Ureter (tissue), 1 donor: ENCODE results near the gene MYMK. TPM values are rescaled to one million over a fixed set of nuclear protein-coding genes. Genes with fewer than 3 reads are reported as not detected.
A peak's percentile ranks its signal among the peaks of the same experiment; 100 is the strongest.
"Not testable (repeated sequence)": the region's sequence is repeated elsewhere in the genome, so short reads cannot be mapped to it uniquely, and the experiment has no call there.

Source experiments
- DNase-seq: peaks from one replicate; pipeline ENCODE4 v3.0.0-alpha.2; 2020; ENCODE audit warnings: low spot score
- total RNA-seq: library from RNA; stranded (reverse); gene quantifications from one replicate; pipeline ENCODE4 v1.2.4, GENCODE V29; 2023
- donor health status: DM: yes; HTN: yes; CAD: no.

The MYMK gene, protein sequence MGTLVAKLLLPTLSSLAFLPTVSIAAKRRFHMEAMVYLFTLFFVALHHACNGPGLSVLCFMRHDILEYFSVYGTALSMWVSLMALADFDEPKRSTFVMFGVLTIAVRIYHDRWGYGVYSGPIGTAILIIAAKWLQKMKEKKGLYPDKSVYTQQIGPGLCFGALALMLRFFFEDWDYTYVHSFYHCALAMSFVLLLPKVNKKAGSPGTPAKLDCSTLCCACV
- total RNA-seq = not detected

DNA sequence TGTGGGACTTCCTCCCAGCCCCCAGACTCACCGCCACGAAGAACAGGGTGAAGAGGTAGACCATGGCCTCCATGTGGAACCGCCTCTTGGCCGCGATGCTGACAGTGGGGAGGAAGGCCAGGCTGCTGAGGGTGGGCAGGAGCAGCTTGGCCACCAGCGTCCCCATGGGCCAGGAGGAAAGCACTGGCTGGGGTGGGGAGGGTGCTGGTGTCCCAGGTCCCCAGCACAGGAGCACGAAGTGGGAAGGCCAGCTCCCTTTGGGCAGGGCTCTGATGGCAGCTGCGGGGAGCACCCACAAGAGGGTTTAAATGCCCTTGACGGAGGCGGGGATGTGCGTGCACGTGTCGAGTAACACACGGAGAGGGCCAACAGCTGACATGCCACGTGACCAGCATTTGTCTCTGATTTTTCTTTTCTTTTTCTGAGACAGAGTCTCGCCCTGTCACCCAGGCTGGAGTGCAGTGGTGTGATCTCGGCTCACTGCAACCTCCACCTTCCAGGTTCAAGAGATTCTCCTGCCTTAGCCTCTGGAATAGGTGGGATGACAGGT lies at the start of gene MYMK:
MYMK (minus strand) TSS at position 281 of the 550 bp plus-strand sequence; CDS start at position 166, 115 bp downstream.
- DNase-seq = no peak

DNA sequence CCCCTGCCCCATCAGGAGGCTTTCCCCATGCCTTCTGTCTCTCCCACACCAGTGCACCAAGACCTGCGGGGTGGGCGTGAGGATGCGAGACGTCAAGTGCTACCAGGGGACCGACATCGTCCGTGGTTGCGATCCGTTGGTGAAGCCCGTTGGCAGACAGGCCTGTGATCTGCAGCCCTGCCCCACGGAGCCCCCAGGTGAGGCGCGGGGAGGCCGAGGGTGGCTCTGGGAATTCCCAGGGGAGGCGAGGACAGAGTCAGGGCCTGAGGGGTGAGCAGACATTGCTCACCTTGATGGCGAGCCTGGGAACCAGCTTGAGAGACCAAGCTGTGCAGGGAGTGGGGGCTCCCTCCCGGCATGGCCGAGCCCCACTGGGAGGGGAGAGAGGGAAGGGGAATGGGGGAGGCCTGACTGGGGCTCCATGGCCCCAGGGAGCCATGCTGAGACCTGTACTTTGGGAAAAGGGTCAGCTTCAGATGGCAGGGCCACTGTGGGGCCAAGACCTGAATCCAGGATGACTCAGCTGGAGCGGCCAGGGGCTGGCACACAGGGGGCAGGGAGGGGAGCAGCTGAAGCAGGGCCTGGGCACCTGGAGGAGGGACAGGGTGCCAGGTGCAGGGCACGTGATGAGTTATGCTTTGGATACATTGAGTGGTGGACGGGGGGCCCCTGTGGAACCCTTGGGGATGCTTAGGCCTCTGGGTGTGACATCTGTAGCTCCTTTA lies 49.2 kb upstream of the MYMK start:
- no peak for DNase-seq

DNA sequence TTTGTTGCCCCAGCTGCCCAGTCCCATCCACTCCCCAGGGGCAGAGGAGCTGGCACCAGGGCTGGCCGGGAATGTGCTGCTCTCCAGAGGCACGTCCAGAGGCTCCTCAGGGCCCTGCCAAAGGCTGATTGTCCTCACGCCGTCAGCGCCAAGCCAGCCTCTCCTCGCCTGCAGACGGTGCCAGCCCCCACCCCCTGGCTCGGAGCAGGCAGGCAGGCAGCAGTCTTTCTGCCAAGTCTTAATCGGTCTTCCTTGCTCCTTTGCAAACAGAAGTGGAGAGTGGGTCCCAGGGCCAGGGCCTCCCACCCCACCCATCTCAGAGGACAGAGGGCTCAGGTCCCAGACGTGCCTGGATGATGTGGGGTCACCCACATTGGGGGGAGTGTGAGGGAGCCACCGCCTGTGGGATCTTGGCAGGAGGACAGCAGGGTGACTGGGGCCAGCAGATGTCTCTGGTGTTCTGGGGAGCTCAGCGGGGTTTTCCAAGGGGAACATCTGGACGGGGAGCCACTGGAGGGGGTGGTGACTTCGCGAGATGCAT lies 48.1 kb upstream of the MYMK start:
- DNase-seq = peak; percentile 61

DNA sequence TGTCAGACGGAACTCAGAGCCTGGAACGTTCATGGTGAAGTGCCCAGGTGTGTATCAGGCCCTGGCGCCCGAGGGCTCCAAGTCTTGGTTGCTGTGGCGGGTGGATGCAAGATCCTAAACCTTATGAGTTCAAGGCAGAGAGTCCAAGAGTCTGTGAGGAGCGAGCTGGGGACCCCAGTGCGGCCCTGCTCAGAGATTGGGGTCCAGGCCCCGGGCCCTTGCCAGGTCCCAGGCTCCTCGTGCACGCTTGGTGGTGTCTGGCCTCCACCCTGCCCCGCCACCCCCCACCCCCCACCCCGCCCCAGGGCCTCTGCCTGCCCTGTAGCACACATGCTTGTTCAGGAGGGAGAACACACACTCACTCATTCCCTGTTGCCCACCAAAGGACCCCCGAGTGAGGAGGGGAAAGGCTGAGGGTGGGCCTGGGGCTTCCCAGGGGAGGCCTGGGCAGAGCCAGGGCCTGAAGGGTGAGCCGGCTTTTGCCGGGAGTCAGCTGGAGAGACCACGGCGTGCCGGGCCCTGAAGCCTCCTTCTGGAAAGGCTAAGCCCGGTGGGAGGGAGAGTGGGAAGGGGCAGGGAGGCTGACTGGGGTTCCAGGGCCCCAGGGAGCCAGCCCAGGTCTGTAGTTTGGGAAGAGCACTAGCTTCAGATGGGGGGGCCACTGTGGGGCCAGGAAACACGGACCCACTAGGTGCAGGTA lies 47.3 kb upstream of the MYMK start:
- no peak for DNase-seq

DNA sequence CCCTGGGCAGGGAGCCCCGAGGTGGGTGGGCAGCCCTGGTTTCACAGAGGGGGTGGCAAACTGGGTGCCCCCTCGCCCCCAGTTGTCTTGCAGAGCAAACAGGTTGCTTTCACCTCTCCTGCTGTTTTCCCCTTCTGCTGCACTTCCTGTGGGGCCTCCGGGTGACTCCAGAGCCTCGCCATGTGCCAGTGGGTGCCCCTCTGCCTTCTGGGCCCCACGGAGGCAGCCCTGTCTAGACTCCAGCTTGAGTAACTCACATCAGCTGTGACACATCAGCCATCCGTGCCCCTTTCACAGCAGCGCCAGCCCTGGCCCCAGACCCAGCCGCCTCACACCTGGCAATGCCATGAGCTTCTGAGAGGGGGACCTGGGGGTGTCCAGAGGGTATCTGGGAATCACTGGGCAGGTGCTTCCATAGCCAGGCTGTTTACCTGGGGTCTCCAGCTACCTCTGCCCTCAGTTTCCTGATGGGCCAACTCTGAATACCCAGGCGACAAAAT lies 46.7 kb upstream of the MYMK start:
- no peak for DNase-seq

DNA sequence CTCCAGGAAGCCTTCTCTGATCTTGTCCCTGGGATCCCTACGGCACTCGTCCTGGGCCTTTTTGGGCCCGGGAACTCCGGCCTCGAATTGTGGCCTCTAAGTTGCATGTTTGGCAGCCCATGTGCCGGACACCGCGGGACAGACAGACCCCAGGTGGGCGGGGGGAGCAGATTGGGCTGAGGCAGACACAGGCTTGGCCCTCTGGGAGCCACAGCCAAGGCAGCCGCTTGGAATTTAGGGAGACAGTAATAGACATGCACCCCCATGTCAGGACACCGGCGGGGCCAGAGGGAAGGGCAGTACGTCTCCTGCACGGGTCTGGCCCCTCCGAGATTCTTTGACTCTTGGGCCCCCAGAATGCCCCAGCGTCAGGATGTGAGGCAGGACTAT lies 45.9 kb upstream of the MYMK start:
- DNase-seq = no peak

DNA sequence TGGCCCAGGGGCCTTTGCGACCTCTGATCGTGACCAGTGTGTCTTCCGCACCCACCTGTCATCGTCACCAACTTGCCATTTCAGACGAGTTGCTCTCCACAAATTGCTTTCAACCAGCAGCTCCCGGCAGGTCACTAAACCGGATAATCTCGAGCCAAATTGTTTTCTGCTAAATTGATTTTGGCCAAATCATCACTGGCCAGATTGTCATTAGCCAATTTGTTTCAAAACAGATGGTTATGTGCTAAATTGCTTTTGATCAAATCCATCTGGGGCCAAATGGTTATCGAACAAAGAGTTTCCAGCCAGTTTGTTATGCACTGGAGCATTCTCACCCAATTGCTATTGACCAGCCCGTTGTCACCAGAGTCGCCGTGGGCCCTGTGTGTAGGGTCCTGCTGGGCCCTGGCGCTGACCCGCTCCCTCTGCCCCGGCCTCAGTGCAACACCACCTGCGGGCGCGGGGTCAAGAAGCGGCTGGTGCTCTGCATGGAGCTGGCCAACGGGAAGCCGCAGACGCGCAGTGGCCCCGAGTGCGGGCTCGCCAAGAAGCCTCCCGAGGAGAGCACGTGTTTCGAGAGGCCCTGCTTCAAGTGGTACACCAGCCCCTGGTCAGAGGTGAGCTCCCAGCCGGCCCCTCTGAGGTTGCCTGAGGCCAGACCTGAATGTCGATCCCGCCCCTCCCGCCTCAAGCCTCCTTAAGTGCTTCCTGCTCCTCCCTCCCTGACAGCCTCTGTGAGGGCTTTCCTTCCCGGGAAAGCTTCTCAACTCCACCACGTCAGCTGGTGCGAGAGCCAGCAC lies 45.3 kb upstream of the MYMK start:
- no peak for DNase-seq

DNA sequence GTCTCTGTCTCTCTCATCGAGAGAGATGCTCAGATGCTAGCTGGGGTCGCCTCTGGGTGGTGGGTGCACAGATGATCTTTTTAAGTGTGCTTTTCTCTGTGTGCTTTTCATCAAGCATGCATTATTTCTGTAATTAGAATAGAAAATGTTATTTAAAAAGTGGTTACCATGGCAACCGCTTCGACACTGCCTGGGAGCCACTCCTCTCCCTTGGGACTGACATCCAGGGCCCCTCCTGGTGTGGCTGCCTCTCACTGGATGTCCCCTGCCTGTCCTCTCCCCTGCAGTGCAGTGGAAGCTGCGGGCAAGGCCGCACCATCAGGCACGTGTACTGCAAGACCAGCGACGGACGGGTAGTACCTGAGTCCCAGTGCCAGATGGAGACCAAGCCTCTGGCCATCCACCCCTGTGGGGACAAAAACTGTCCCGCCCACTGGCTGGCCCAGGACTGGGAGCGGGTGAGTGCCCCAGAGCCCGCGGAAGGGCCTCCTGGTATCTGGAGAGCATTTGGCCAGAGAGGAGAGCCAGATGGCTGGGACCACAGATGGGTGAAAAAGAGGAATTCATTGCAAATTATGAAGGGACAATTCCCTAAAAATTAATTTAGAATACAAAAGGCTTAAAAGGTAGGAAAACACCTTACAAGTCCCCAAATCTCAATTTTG lies 44.5 kb upstream of the MYMK start:
- no peak for DNase-seq

DNA sequence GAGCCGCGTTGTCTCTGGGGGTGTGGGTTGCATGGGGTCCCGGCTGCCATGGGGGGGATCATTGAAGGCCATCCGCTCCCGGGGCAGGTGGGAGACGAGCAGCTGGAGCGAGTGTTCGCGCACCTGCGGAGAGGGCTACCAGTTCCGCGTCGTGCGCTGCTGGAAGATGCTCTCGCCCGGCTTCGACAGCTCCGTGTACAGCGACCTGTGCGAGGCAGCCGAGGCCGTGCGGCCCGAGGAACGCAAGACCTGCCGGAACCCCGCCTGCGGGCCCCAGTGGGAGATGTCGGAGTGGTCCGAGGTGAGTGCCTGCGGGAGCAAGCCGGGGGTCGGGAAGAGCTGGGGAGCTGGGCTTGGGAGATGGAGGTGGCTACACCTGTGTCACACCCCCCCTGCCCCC lies 43.4 kb upstream of the MYMK start:
- no peak for DNase-seq

DNA sequence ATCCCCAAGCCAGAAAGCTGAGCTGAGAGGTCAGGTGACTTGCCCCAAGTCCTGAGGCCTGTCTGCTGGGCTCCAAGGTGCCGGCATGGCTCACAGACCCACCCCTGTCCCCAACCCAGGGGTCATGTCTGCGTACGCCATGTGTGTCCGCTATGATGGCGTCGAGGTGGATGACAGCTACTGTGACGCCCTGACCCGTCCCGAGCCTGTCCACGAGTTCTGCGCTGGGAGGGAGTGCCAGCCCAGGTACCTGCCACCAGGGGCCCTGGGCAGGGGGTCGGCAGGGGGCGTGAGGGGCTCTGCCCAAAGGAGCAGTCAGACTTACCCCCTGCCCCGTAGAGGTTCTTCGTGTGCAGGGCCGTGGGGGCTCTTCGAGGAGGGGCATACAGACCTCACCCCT lies 42.1 kb upstream of the MYMK start:
- DNase-seq = no peak

DNA sequence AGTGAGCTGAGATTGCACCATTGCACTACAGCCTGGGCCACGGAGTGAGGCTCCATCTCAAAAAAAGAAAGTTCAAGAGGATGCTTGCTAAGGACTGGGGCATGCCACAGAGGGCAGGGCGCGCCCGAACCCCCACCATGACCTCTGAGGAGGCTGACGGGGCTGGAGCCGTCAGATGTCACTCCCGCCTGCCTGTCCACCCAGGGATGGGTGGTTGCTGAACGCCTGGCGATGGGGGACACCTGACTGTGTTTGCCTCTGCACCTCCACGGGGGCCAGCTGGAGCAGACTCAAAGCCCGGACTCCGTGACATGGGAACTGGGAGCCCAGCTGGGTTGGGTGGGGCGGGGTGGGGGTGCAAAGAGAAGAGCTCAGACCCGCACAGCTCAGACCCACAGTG lies 41.6 kb upstream of the MYMK start:
- DNase-seq = no peak

DNA sequence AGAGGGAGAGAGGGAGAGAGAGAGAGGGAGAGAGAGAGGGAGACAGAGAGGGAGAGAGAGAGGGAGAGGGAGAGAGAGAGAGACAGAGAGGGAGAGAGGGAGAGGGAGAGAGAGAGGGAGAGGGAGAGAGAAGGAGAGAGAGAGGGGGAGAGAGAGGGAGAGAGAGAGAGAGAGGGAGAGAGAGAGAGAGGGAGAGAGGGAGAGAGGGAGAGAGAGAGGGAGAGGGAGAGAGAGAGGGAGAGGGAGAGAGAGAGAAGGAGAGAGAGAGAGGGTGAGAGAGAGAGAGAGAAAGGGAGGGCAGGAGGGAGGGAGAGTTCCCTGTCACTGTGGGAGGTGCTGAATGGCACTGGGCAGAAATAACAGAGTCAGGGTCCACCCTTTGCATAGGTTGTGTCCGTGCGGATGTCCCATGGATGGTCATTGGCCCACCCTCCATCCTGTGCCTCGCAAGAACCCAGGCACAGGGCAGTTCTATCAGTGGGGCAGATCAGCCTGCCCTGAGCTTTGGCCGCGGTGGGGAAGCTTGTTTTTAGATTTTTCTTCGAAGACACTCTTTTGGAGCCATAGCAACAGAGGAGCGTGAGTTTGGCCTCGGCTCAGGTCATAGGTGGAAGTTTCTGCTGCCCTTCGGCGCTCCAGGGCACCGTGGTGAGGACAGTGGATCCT lies 39.8 kb upstream of the MYMK start:
- no peak for DNase-seq

DNA sequence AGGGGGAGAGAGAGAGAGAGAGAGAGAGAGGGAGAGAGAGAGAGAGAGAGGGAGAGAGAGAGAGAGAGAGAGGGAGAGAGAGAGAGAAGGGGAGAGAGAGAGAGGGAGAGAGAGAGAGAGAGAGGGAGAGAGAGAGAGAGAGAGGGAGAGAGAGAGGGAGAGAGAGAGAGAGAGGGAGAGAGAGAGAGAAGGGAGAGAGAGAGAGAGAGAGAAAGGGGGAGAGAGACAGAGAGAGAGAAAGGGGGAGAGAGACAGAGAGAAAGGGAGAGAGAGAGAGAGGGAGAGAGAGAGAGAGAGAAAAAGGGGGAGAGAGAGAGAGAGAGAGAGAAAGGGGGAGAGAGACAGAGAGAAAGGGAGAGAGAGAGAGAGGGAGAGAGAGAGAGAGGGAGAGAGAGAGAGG lies 39.1 kb upstream of the MYMK start:
- DNase-seq = not testable (repeated sequence)

DNA sequence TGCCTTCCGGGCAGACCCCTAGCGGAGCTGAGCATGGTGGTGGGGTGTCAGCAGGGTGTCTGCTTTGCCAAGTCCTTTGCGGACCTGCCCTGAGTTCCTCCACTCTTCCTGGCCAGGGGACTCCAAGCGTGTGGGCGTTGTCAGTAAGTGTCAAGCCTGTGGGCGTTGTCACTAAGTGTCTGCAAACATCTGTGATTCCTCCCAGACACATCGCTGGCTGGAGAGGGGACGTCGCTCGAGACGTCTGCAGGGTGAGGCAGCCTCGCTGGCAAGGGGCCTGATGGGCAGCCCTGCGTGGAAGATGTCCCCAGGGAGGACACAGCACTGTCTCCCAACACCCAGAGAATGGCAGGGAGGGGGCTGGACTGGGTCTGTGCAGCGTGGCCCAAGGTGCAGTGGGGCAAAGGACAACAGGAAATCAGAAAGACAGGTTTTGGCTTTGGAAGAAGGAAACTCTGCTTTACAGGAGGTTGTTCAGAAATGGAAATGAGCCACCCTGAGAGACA lies 38.6 kb upstream of the MYMK start:
- peak; percentile 61 for DNase-seq

DNA sequence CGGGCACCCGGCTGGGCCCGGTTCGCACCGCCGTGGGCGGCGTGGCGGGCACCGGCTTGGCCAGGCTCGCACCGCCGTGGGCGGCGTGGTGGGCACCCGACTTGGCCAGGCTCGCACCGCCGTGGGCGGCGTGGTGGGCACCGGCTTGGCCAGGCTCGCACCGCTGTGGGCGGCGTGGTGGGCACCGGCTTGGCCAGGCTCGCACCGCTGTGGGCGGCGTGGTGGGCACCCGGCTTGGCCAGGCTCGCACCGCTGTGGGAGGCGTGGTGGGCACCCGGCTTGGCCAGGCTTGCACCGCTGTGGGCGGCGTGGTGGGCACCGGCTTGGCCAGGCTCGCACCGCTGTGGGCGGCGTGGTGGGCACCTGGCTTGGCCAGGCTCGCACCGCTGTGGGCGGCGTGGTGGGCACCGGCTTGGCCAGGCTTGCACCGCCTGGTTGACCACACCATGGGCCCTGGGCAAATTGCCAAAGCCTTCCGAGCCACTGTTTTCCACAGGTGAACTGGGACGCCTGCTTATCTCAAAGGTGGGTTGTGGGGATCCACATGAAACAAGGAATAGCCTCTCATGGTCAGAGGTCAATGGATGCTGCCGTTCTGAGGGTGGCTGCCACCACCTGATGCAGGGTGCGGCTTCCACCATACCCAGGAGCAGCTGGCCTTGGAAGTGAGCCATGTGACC lies 38.0 kb upstream of the MYMK start:
- DNase-seq = no peak

DNA sequence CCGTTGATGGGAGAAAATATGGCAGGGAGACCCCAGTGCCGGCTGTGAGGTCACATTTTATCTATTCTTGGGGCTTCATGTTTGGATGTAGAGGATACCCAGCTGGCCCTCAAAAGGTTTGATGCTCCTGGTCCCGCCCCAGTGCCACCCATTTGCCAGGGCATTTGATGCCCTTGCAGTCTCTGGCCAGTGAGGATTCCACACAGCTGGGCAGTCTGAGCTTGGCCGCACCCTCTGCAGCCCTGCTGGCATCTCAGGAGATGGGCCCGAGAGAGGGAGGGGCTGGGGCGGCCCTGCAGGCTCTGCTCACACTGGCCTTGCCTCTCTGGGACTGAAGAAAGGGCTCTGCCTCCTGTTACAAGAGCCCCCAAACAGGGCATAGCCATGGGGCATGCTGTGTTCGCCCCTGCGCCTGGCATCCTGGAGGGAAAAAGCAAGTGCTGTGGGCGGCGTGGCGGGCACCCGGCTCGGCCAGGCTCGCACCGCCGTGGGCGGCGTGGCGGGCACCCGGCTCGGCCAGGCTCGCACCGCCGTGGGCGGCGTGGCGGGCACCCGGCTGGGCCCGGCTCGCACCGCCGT lies 37.3 kb upstream of the MYMK start:
- DNase-seq = no peak

DNA sequence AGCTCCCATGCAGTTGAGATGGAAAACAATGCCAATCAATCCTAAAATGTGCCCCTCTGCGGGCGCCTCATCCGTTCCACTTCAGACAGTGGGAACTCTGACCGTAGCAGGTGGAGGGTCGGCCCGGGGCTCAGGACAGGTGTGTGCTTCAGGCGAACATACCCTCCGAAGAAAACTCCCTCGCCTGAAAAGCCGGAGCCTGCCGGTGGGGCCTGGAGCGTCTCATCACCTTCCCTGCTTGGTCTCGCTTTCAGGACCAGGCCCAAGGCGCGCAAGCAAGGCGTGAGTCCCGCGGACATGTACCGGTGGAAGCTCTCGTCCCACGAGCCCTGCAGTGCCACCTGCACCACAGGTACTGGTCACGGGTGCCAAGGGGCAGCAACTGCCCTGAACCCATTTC lies 36.2 kb upstream of the MYMK start:
- DNase-seq = no peak

DNA sequence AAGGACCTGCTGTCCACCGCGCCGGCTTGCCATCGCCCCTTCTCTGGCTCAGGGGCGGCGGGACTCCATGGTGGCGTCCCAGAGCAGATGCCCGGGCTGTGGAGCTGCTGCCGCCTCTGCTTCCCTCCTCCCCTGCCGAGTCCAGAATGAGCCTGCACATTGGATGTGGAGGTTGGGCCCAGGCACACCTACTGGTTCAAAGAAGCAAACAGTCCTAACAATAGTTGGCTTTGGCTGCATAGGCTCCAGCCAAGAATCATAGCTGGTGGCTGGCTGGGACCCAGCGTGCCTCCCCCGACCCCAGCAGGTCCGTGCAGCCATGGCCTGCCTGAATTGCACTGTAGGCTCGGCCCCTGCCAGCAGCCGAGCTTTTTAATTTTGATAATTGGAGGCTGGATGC lies 35.6 kb upstream of the MYMK start:
- no peak for DNase-seq
